ENCODE results near the gene TPSB2.

Gene TPSB2

DNA sequence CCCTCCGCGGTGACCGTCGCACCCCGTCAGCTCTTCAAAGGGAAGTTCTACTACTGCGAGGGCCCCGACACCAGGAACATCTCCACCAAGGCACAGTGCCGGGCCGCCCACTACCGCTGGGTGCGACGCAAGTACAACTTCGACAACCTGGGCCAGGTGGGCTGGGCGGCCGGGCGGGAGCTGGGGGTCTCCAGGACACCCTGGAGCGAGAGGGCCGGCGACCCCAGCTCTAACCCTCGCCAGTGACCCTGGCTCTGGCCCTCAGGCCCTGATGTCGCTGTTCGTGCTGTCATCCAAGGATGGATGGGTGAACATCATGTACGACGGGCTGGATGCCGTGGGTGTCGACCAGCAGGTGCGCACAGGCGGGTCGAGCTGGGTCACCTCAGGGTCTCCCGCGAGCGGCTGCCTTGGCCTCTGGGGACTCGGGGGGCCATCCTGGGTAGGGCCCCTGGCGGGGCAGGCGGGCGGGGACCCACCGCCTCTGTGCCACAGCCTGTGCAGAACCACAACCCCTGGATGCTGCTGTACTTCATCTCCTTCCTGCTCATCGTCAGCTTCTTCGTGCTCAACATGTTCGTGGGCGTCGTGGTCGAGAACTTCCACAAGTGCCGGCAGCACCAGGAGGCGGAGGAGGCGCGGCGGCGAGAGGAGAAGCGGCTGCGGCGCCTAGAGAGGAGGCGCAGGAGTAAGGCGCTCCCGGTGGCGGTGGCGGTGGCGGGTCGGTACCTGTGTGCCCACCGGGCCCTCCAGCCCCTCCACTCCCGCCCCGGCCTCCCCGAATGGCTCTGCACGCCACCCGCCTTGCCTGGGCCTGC lies 18.3 kb downstream of the TPSB2 start:
- H3K27ac ChIP-seq, result no peak overlapping the region
- TF ChIP-seq ZFX (IDR thresholded peaks at IDR 0.05; ENCODE audit: borderline replicate concordance), result no peak
- TF ChIP-seq, protein P1, sequence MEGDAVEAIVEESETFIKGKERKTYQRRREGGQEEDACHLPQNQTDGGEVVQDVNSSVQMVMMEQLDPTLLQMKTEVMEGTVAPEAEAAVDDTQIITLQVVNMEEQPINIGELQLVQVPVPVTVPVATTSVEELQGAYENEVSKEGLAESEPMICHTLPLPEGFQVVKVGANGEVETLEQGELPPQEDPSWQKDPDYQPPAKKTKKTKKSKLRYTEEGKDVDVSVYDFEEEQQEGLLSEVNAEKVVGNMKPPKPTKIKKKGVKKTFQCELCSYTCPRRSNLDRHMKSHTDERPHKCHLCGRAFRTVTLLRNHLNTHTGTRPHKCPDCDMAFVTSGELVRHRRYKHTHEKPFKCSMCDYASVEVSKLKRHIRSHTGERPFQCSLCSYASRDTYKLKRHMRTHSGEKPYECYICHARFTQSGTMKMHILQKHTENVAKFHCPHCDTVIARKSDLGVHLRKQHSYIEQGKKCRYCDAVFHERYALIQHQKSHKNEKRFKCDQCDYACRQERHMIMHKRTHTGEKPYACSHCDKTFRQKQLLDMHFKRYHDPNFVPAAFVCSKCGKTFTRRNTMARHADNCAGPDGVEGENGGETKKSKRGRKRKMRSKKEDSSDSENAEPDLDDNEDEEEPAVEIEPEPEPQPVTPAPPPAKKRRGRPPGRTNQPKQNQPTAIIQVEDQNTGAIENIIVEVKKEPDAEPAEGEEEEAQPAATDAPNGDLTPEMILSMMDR (IDR thresholded peaks at IDR 0.05), result no peak

DNA sequence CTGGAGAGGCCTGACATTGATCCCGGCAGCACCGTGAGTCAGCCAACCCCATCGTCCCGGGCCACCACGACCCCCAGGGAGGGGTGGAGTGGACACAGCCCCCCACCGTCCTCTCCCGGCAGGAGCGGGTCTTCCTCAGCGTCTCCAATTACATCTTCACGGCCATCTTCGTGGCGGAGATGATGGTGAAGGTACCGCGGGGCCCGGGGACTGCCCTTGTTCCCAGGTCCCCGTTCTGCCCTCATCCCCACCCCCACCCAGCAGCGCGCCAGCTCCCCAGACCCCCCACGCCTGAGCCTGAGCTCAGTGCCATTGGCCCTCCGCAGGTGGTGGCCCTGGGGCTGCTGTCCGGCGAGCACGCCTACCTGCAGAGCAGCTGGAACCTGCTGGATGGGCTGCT lies 19.5 kb downstream of the TPSB2 start:
- H3K27ac ChIP-seq, result no peak overlapping the region
- no peak for TF ChIP-seq ZFX (IDR thresholded peaks at IDR 0.05; ENCODE audit: borderline replicate concordance)
- TF ChIP-seq, protein P1 (IDR thresholded peaks at IDR 0.05), result no peak

DNA sequence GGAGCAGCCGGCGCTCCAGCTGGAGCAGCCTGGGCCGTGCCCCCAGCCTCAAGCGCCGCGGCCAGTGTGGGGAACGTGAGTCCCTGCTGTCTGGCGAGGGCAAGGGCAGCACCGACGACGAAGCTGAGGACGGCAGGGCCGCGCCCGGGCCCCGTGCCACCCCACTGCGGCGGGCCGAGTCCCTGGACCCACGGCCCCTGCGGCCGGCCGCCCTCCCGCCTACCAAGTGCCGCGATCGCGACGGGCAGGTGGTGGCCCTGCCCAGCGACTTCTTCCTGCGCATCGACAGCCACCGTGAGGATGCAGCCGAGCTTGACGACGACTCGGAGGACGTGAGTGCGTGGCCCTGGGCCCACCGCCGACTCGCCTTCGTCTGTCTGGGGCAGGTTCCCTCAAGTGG lies 20.9 kb downstream of the TPSB2 start:
- no peak overlapping the region for H3K27ac ChIP-seq
- TF ChIP-seq, protein P1 (IDR thresholded peaks at IDR 0.05), result no peak
- no peak for TF ChIP-seq ZFX (IDR thresholded peaks at IDR 0.05; ENCODE audit: borderline replicate concordance)

DNA sequence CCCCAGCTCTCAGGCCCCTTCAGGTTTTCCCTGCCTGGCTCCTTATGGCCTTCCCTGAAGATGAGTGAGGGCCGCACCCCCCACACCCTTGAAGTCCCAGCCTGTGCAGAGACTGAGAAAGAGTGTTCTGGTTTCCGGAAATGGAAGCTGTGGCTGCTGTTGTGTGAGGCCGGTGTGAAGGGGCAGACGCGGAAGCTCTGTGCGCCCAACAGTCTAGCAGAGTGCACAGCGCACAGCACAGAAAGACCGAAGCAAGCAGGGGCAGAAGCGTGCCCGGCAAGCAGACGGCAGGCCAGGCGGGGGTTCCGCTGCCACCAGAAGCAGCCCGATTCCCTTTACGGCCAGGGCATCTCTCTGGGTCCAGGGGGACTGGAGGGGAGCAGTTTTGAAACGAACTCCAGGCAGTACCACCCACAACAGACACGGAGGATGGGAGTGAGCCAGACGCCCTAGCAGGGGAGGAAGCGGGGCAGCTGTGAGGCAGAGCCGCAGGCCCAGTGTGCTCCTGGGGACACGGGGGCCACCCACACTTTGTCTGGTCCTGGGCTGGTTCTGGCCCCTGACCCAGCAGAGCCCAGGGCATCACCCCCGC lies 21.6 kb downstream of the TPSB2 start:
- no peak overlapping the region for H3K27ac ChIP-seq
- TF ChIP-seq, protein P1 (IDR thresholded peaks at IDR 0.05), result no peak
- TF ChIP-seq ZFX (IDR thresholded peaks at IDR 0.05; ENCODE audit: borderline replicate concordance), result no peak

DNA sequence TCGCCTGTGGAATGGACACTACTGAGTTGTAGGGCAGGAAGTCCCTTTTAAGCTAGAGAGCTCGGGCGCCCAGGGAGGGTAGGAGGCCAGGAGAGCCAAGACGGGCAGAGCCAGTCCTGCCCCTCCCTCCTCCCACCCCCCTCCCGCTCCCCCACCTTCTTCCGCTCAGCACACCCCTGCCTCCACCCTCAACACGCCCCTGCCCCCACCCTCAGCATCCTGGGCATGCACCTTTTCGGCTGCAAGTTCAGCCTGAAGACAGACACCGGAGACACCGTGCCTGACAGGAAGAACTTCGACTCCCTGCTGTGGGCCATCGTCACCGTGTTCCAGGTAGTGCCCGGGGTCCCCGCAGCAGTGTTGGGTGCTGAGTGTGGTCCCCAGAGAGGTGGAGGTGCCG lies 23.2 kb downstream of the TPSB2 start:
- no peak for TF ChIP-seq ZFX (IDR thresholded peaks at IDR 0.05; ENCODE audit: borderline replicate concordance)
- TF ChIP-seq, protein P1 (IDR thresholded peaks at IDR 0.05), result no peak
- no peak overlapping the region for H3K27ac ChIP-seq

DNA sequence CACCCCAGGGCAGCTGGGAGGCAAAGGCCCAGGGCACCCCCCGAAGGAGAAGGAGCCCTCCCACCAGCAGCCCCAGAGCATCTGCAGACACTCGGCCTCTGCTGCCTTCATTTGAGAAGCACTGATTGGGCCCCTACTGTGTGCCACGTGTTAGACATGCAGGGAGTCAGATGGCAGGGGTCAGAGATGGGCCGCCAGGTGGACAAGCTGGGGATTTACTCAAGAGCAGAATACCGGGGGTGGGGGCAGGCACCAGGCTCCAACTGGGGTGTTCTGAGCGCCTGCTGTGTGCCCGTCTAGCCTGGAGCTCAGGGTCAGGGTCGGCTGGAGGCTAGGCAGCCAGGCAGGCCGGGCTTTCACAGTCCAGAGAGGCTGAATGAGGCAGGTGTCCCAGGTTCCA lies 23.7 kb downstream of the TPSB2 start:
- no peak overlapping the region for H3K27ac ChIP-seq
- TF ChIP-seq, protein P1 (IDR thresholded peaks at IDR 0.05), result no peak
- no peak for TF ChIP-seq ZFX (IDR thresholded peaks at IDR 0.05; ENCODE audit: borderline replicate concordance)

DNA sequence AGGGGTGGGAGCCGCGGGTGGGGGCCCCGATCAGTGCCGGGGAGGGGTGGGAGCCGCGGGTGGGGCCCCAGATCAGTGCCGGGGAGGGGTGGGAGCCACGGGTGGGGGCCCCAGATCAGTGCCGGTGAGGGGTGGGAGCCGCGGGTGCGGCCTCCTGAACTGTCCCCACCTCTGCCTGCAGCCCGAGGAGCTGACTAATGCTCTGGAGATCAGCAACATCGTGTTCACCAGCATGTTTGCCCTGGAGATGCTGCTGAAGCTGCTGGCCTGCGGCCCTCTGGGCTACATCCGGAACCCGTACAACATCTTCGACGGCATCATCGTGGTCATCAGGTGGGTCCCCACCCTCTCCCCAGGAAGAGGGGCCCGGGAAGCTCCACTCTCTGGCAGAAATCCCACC lies 25.1 kb downstream of the TPSB2 start:
- TF ChIP-seq, protein P1 (IDR thresholded peaks at IDR 0.05), result no peak
- TF ChIP-seq ZFX (IDR thresholded peaks at IDR 0.05; ENCODE audit: borderline replicate concordance), result no peak
- H3K27ac ChIP-seq, result no peak overlapping the region
